GM19463 (cell line): ENCODE data around the gene RHOBTB3.
"Not testable (repeated sequence)": the region's sequence is repeated elsewhere in the genome, so short reads cannot be mapped to it uniquely, and the experiment has no call there.

ENCODE experiments used
- ATAC-seq: cut with Tn5 transposase; IDR thresholded peaks from one replicate; pipeline ENCODE4 v1.9.1; 2021; ENCODE audit warnings: mild to moderate bottlenecking, moderate library complexity; ENCODE audit not compliant: unreplicated experiment

Gene RHOBTB3

DNA sequence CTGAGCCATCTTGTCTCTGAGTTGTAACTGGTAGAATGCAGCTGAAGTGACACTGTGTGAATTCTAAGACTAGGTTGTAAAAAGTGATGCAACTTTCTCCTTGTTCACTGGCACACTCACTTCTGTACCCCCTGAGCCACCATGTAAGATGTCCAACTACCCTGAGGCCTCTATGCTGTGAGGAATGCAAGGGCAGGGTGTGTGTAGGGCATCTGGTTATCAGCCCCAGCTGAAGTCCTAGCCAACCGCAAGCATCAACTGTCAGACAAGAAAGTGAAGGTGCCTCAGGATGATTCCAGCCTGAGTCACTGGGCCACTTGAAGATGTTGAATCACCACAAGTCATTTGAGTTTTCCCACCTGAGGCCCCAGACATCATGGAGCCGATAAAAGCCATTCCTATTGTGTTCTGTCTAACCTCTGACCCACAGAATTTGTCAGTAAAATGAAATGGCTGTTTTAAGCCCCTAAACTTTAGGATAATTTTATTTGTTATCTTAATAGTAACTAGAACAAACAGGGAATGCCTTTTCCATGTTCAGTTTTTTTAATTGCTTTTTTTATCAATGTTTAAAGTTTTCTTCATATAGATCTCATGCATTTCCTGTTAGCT is 18.7 kb upstream of the RHOBTB3 start:
- ATAC-seq, result no peak

DNA sequence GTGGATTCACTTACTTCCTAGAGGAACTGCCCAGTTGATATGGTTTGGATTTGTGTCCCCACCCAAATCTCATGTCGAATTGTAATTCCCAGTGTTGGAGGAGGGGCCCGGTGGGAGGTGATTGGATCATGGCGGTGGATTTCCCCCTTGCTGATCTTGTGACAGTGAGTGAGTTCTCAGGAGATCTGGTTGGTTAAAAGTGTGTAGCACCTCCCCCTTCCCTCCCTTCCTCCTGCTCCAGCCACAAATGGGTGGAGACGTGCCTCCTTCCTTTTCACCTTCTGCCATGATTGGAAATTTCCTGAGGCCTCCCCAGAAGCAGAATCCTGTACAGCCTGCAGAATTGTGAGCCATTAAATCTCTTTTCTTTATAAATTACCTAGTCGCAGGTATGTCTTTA is 17.9 kb upstream of the RHOBTB3 start:
- not testable (repeated sequence) for ATAC-seq

DNA sequence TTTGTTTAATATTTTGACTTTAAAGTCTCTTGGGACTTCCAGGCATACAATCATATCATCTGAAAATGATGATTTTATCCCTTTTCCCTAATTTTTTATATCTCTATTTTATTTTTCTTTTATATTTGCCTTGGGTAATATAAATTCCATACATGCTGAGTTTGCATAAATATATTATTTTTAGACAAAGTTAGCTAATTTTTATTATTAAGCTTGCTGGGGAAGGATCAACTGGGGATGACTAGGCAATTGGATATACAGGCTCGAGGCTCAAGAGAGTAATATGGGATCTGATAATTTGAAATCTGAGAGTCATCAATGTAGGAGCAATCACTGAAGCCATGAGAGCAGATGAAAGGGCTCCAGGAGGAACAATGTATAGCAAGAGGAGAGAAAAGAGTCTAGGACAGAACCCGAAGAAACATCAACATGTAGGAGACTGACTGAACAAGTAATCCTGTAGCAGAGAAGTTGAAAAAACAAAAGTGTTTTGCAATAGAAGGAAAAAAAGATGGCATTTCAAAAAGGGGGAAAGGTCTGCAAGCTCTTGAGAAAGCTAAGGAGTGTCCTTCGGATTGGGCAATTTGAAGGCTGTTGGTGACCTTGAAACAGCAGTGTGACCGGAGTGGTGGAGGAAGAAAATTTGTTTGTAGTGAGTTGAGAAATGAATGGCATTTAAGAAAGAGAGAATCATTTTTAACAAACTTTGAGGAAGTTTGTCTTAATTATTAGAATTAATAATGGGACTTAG is 17.0 kb upstream of the RHOBTB3 start:
- no peak for ATAC-seq

DNA sequence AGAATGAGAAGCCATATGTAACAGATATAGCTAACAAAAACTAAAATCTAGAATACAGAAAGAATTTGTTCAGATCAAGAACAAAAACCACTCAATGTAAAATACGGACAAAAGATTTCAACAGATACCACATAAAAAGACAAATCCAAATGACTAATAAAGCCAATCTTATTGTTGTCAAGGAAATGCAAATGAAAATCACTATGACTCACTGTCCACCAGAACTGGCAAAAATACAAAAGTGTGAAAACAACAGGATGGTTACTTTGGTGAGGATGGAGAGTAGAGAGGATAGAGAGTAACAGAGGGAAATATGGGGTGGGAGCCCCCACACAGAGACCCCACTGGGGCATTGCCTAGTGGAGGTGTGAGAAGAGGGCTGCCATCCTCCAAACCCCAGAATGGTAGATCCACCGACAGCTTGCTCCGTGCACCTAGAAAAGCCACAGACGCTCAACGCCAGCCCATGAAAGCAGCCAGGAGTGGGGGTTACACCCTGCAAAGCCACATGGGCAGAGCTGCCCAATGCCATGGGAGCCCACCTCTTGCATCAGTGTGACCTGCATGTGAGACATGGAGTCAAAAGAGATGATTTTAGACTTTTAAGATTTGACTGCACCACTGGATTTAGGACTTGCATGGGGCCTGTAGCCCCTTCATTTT is 15.2 kb upstream of the RHOBTB3 start:
- no peak for ATAC-seq

DNA sequence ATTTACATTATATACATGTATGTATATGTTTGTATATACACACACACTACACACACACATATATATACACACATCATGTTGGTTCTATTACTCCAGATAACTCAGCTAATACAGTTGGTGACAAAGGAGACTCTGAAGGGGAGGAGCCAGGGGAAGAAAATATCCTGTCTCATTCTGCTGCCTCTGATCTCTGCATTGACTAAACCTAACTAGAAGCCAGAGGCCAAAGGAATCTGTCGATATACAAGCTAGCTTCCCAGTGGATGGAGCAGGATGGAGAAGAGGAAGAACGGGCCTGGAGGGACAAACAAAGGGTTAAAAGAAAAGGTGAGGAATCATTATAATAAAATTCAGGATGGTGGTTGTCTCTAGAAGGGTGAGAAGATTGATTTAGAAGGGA is 13.7 kb upstream of the RHOBTB3 start:
- no peak for ATAC-seq

- peak; percentile 76 for ATAC-seq
Observed at GRCh38 chr5:95718203-95718602, 12.9 kb upstream of the RHOBTB3 start.

DNA sequence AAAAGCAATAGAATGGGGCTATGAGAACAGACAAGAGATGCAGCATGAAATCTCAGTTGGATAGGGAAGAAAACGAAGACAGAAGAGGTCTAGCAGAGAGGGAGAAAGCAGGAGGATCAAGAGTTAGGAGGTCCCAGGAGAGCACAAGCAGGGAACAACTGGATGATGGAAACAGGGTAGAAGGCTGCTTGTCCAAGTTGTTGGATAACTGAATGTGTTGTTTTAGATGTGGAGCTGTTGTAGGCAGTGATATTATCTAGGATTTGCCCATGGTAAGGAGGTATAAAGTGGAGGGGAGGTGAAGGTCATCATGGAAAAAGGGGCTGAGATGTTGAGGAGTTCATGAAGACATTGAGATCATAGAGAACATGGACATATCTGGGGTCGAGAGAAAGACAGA is 12.4 kb upstream of the RHOBTB3 start:
- ATAC-seq, result no peak

DNA sequence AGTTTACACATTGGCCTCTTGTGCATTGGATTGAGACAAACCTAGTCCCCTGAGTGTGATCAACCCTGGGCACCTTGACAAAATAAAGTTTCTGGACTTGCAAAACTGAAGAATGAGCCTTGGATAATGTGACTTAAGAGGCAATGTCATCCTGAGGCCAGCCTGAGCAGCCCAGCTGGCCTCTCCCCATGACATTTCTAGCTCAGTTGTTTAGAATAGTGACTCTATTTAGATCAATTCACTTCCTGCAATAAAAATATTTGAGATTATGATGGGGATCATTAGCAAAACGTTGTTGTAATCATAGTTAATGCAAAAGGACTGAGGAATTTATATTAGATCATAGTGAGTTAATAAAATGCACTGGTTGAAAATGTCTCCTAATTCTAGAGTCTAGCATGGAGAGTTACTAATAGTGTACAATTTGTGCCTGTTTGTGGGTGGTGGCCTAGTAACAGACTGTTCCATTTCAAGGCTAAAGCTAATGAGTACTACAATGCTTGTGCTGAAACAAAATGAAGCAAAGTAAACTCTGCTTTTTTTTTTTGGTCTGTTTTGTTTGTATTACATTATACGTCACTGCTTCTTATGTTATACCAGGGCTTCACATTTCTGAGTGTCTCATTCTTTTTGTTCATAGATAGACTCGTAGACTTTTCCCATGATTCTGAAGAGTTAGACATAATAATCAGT is 10.9 kb upstream of the RHOBTB3 start:
- no peak for ATAC-seq

- ATAC-seq, result no peak
Observed at GRCh38 chr5:95721582-95722295, 9.4 kb upstream of the RHOBTB3 start.

- ATAC-seq, result no peak
Observed at GRCh38 chr5:95723632-95724369, 7.3 kb upstream of the RHOBTB3 start.

GRCh38 chr5:95725071-95725820 is 5.9 kb upstream of the RHOBTB3 start:
- no peak for ATAC-seq

- peak; percentile 30 for ATAC-seq
Observed at GRCh38 chr5:95725937-95726810, 5.0 kb upstream of the RHOBTB3 start.

DNA sequence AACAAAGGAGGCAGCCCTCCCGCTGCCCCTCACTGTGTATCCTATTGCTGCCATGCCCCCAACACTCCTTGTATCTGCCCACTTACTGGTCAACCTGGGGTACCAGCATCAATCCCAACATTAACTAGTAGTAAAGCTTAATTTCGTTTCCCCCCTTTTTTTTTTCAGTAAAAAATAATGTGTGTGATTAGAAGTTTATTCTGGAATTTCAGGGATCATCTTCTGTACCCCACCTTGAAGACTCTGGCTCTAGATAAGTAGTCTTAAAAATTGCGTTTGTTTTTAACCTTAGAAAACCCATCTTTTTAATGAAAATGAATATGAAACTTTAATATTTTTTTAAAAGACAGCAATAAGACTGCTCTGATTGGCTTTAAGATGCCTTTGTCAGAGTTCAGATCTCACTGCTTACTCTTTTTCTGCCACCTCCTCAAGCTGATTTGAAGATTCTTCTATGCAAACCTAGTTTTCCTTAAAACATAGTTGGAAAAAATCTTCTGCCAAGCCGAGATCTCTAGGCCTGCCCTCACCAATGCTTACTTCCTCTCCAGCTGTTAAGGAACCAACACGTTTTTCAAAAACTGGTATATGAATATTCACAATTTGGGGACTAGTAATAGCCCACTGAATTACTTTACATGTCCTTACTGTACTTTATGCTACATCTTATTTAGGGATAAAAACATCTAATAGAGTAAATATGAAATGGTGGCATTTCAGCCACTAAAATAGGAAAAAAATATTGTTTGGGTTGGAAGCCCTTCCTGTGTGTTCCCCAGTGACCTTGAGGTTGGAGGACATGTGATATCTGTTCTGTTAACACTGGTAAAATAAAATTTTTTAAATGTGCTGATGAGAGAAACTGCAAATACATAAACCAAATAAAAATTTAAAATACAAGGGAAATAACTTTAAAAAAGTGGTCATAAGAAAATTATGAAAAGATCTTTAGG is 4.0 kb upstream of the RHOBTB3 start:
- ATAC-seq, result no peak

DNA sequence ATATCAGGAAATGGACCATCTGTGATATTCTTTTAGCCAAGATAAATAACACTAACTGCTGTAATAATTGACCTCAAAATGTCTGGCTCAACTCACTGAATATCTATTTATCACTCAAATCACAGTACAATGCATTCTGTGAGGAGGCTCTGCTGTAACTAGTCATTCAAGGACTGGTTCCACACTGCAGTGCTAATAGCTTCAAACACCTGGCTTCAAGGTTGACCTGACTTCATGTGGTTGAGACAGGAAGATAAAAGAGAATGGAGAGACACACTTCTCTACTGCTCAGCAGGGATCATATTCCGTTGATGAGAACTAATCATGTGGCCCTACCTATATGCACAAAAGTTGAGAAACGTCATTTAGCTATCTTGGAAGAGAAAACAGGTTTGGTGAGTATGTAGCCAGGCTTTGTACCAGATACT is 3.4 kb upstream of the RHOBTB3 start:
- peak; percentile 38 for ATAC-seq

DNA sequence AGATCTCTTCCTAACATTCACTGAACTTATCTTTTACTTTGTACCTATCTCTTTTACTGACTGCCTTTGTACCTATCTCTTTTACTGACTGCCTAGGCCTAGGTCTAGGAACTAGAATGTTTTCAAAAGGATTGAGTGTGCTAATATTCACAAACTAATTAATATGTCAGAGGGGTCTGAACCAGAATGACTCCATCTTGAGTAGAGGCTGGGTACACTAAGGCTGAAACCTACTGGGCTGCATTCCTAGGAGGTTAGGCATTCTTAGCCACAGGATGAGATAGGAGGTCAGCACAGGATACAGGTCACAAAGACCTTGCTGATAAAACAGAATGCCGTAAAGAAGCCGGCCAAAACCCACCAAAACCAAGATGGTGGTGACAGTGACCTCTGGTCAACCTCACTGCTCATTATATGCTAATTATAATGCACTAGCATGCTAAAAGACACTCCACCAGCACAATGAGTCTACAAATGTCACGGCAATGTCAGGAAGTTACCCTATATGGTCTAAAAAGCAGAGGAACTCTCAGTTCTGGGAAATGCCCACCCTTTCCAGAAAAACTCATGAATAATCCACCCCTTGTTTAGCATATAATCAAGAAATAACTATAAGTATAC is 2.5 kb upstream of the RHOBTB3 start:
- peak; percentile 26 for ATAC-seq

- no peak for ATAC-seq
Observed at GRCh38 chr5:95729115-95730010, 1.8 kb upstream of the RHOBTB3 start.
